GM12875 (cell line): ENCODE data around the gene RERE.

ENCODE experiments used
- H3K4me3 ChIP-seq: one replicate; pipeline ENCODE4 v1.5.1; 2011; ENCODE audit warnings: low read depth, low read length, control low read depth
- CTCF ChIP-seq: IDR thresholded peaks from 2 replicates; pipeline ENCODE4 v1.5.1; 2011; ENCODE audit warnings: low read depth, mild to moderate bottlenecking, control low read depth, inconsistent platforms, low read length, moderate library complexity, borderline replicate concordance; ENCODE audit not compliant: insufficient read depth

Gene RERE

GRCh38 chr1:8682573-8682972 is 134.9 kb downstream of the RERE start:
- TF ChIP-seq CTCF: no peak

GRCh38 chr1:8681911-8682310 is 135.5 kb downstream of the RERE start:
- TF ChIP-seq CTCF: no peak
- no peak overlapping the region for H3K4me3 ChIP-seq

More at GRCh38 chr1:8682573-8682972, 134.9 kb downstream of the RERE start:
- no peak overlapping the region for H3K4me3 ChIP-seq

GRCh38 chr1:8680664-8681650 is 136.5 kb downstream of the RERE start:
- no peak for TF ChIP-seq CTCF
- H3K4me3 ChIP-seq: no peak overlapping the region

GRCh38 chr1:8679929-8680663 is 137.3 kb downstream of the RERE start:
- no peak for TF ChIP-seq CTCF
- H3K4me3 ChIP-seq: no peak overlapping the region

- no peak overlapping the region for H3K4me3 ChIP-seq
- no peak for TF ChIP-seq CTCF
These were observed 138.0 kb downstream of the RERE start for GRCh38 chr1:8679395-8679800.

- TF ChIP-seq CTCF: no peak
- H3K4me3 ChIP-seq: no peak overlapping the region
These were observed 138.6 kb downstream of the RERE start for GRCh38 chr1:8678673-8679394.
